HG02981 (cell line): ENCODE measurements around the gene TLR10.
A peak's percentile ranks its signal among the peaks of the same experiment; 100 is the strongest.
"Not testable (repeated sequence)": the region's sequence is repeated elsewhere in the genome, so short reads cannot be mapped to it uniquely, and the experiment has no call there.

Experiments used
- ATAC-seq: cut with Tn5 transposase; IDR thresholded peaks from one replicate; pipeline ENCODE4 v1.9.1; 2021; ENCODE audit warnings: mild to moderate bottlenecking, moderate library complexity; ENCODE audit not compliant: unreplicated experiment

TLR10 gene

DNA sequence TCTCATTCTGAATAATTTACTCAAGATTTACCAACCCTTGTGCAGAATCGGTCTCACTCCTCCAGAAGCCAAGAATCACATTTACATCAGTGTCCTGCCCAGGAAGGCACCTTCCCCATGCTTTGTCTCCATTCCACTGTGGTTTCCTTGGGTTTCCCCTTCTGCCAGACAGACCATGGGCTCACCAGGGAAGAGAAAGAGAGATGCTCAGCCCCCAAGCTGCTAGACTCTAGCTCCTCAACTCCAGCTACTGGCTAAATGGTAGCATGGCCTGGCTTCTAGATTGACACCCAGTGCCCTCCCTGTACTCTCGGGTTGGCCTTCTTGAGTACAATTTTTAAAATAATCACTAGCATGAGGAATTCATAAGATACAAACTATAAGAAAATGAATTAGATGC is 12.9 kb downstream of the TLR10 start:
- ATAC-seq, result no peak

- ATAC-seq, result no peak
These were observed 13.3 kb downstream of the TLR10 start for GRCh38 chr4:38769441-38769840.

DNA sequence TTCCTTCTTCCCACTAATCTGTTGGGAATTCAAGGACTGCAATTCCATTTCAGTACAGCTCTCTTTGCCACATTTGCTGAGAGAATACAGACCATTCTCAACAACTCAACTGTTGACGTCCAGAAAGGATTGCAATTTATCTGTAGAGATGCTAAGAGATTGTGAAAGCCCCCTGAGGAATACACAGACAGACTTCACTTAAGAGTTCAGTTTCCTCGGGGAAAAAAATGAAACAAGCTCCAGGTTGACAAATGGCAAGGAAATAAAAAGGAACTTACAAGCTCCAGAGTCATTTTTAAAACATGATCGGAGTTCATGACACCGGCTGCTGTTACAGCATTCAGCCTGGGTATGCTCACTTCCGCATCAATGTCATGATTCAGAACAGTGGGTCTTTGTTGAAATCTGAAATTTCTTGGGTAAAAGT is 13.8 kb downstream of the TLR10 start:
- ATAC-seq, result no peak

- not testable (repeated sequence) for ATAC-seq
These were observed 15.8 kb downstream of the TLR10 start for GRCh38 chr4:38766940-38767339.

- ATAC-seq, result no peak
These were observed 17.4 kb downstream of the TLR10 start for GRCh38 chr4:38765382-38765781.

DNA sequence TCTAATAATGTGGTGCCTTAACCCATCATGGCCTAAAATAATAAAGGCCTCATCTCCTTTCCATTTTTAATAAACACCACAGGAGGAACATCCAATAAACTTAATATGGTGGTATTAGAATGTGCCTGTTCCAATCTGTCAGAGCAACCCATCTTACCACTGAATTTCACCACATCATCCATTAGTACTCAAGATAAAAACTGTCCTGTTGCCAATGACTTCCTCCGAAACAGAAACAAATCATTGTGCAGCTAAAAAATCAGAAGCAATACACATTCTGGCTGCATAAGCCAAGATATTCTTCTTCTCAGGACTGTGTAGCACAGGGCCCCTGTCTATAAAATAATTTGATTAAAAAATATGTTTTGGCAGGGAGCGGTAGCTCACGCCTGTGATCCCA is 18.5 kb downstream of the TLR10 start:
- no peak for ATAC-seq

DNA sequence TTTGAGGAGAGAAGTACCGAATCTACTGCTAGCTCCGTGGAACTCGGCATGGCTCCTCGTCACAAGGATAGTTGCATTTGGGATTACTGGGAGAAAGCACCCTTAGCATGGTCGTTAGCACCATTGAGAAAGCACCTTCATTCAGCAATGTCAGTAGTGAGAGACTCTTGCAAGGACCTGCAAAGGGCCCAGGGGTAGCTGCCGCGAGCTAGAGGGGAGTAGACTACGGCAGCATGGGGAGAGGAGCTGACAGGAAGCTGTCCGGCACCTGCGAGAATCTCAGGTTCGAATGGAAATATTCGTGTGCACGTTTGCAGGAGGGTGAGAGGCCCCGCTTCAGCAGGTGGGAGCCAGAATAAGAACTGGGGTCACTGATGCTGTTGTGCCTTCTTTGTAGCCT is 20.2 kb downstream of the TLR10 start:
- no peak for ATAC-seq

GRCh38 chr4:38759790-38760122 is 23.0 kb downstream of the TLR10 start:
- ATAC-seq, result no peak

- no peak for ATAC-seq
These were observed 23.5 kb downstream of the TLR10 start for GRCh38 chr4:38759113-38759789.

GRCh38 chr4:38757945-38758600 is 24.7 kb downstream of the TLR10 start:
- ATAC-seq, result no peak

DNA sequence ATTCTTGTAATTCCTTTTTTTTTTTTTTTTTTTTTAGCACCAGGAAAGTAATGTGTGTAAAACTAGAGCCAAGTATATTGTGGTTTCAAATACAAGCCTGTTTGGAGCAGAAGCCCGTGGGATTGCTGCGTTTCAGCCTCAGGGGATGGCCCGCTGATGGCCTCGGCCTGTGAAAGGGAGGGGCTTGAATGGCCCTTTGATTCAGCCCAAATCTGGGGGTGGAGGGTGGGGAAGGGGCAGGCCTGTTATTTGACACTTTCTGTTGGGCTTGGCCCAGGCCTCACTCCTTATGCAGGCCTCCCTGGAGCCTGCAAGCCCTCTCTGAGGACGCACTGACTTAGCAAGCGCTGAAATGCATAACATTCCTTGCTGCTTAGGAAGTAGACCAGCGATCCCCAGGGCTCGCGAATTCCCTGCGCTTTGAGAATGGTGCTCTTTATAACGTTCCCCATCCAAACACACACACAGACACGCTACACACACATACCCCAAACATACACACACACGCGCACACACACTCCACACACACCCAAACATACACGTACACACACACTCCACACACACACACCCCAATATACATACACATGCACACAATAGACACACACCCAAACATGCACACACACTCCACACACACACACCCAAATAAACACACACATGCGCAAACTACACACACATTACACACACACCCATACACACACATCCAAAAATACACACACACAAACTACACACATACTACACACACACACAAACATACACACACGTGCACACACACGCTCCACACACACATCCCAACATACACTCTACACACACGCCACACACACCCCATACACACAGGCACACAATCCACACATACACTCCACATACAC is 29.6 kb downstream of the TLR10 start:
- ATAC-seq, result no peak

- peak; percentile 98 for ATAC-seq
These were observed 30.3 kb downstream of the TLR10 start for GRCh38 chr4:38752372-38752940.

DNA sequence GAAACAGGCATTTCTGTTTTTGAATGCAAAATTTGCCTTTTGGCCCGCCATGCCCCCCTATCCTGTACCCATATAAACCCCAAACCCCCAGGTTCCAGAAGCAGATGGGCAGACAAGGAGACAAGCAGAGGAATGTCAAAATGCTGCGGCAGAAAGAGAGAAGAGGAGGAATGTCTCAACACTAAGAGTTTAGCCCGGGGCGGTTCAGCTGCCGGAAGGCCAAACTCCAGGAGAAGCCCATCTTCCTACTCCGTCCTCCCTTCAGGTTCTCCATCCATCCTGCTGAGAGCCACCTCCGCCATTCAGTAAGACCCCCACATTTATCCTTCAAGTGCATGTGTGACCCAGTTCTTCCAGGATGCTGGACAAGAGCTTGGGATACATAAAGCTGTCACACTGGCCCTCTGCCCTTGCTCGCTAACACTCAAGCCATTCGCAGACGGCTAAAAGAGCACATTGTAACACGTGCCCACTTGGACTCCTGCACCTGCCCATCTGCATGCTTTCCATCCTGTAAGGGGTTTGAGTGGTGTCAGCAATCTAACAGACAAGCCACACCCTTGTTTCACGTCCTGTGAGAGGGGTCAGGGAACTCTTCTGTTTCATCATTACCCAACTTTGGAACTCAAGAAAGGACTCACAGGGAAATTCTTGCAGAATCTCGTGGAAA is 31.3 kb downstream of the TLR10 start:
- ATAC-seq, result no peak

- ATAC-seq, result no peak
These were observed 33.5 kb downstream of the TLR10 start for GRCh38 chr4:38749336-38749735.

GRCh38 chr4:38747629-38748028 is 35.2 kb downstream of the TLR10 start:
- no peak for ATAC-seq

- ATAC-seq, result no peak
These were observed 36.9 kb downstream of the TLR10 start for GRCh38 chr4:38745881-38746280.

GRCh38 chr4:38743866-38744265 is 38.9 kb downstream of the TLR10 start:
- ATAC-seq, result no peak

- ATAC-seq, result no peak
These were observed 42.5 kb downstream of the TLR10 start for GRCh38 chr4:38740303-38740702.

- ATAC-seq, result no peak
These were observed 43.6 kb downstream of the TLR10 start for GRCh38 chr4:38738940-38739803.

DNA sequence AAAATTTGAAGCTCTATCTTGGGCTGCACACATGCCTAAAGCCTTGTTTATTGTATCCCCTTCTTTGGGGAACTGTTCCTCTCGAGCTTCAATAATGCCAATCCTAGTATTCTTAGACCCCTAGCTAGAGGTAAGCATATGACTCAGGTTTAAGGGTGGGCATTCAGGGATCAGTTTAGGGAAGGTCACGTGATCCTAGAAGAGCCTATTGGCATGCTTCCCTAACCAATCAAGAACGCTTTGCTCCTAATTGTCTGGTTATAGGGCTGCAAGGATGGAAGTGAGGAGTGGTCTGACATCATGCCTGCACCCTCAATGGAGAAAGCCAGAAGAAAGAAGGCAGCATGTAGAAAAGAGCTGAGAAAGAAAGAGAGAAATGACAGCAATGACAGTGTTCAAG is 46.9 kb downstream of the TLR10 start:
- no peak for ATAC-seq
